Neutrophil (primary cell): ENCODE measurements around the gene BORCS5.
"Not testable (repeated sequence)": the region's sequence is repeated elsewhere in the genome, so short reads cannot be mapped to it uniquely, and the experiment has no call there.

Experiments used
- H3K27ac ChIP-seq: fragments of 200-600 bp; sonication (generic); 2 replicates; pipeline ENCODE4 v1.5.1; 2016; ENCODE audit warnings: mild to moderate bottlenecking, moderate library complexity
- H3K27me3 ChIP-seq: fragments of 200-600 bp; sonication (generic); 2 replicates; pipeline ENCODE4 v1.6.0; 2016; ENCODE audit warnings: mild to moderate bottlenecking
- H3K36me3 ChIP-seq: fragments of 200-600 bp; sonication (generic); 2 replicates; pipeline ENCODE4 v1.5.1; 2017
- H3K4me1 ChIP-seq, 2 experiments: fragments of 200-600 bp in 1 of 2; sonication (generic) in 1 of 2; 1 replicate in 1 of 2; 2 replicates in 1 of 2; pipeline versions ENCODE4 v1.5.1 to v1.6.1; 2013 to 2016; ENCODE audit warnings: low read depth in 1 of 2, low read length in 1 of 2, mild to moderate bottlenecking in 1 of 2, moderate library complexity in 1 of 2; ENCODE audit not compliant: control insufficient read depth in 1 of 2, insufficient read depth in 1 of 2
- H3K4me3 ChIP-seq, 2 experiments: fragments of 200-600 bp in 1 of 2; sonication (generic) in 1 of 2; 1 replicate in 1 of 2; 2 replicates in 1 of 2; pipeline ENCODE4 v1.5.1; 2013 to 2016; ENCODE audit warnings: low read depth in 1 of 2, low read length in 1 of 2, mild to moderate bottlenecking in 1 of 2, moderate library complexity in 1 of 2
- H3K9me3 ChIP-seq: fragments of 200-600 bp; sonication (generic); 2 replicates; pipeline ENCODE4 v1.5.1; 2016
- CTCF ChIP-seq: fragments of 200-600 bp; sonication (generic); IDR thresholded peaks from 2 replicates; pipeline ENCODE4 v1.5.1; 2016; ENCODE audit warnings: antibody characterized with exemption

BORCS5 gene

GRCh38 chr12:12356896-12357718 is at the start of gene BORCS5:
TSS of gene BORCS5 (plus strand) at chr12:12357078. CDS start at chr12:12357452, 374 bp downstream.
- Histone ChIP-seq H3K27ac (peak within 1 kb of the TSS; percentile 96), H3K9me3 (no peaks in the 10 kb centered on the region), H3K36me3 (no peaks in the 10 kb centered on the region), H3K4me3 (peak within 1 kb of the TSS; percentile 65 to 86), H3K4me1 (peaks cover 49 to 53% of the 10 kb centered on the region in 2 experiments), H3K27me3 (no peaks in the 10 kb centered on the region)
- no peak for TF ChIP-seq CTCF

DNA sequence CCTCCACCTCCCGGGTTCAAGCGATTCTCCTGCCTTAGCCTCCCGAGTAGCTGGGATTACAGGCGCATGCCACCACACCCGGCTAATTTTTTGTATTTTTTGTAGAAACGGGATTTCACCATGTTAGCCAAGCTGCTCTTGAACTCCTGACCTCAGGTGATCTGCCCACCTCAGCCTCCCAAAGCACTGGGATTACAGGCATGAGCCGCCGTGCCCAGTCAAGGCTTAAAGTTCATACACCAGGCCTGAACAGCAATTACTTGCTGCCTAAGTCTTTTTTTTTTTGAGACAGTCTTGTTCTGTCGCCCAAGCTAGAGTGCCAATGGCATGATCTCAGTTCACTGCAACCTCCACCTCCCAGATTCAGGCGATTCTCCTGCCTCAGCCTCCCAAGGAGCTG is 46.2 kb upstream of the BORCS5 start:
- H3K9me3 ChIP-seq, H3K4me1 ChIP-seq, H3K27ac ChIP-seq, H3K36me3 ChIP-seq, H3K4me3 ChIP-seq, H3K27me3 ChIP-seq: not testable (repeated sequence)

DNA sequence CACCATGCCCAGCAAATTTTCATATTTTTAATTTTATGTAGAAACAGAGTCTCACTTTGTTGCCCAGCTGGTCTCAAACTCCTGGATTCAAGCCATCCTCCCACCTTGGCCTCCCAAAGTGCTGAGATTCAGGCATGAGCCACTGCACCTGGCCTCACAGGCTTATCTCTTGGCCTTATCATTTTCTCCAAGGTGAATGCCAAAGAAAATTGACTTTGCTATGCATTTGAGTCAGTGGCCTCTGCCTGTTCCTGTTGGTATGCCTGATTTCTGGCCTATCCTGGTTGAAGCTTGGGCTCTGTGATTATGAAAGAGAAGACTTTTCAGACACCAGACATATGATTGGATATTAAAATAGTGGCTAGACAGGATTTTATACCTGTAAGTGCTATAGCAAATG is 41.0 kb upstream of the BORCS5 start:
- no peaks in the 10 kb centered on the region for H3K9me3 ChIP-seq
- no peak for TF ChIP-seq CTCF
- no peaks in the 10 kb centered on the region for H3K4me1 ChIP-seq
- no peak overlapping the region for H3K27ac ChIP-seq
- no peak overlapping the region for H3K4me3 ChIP-seq
- no peaks in the 10 kb centered on the region for H3K27me3 ChIP-seq
- peaks cover 4% of the 10 kb centered on the region for H3K36me3 ChIP-seq

- H3K36me3 ChIP-seq = peaks cover 5% of the 10 kb centered on the region
- H3K27ac ChIP-seq = no peak overlapping the region
- no peak for TF ChIP-seq CTCF
- no peaks in the 10 kb centered on the region for H3K4me1 ChIP-seq
- H3K9me3 ChIP-seq = no peaks in the 10 kb centered on the region
- no peak overlapping the region for H3K4me3 ChIP-seq
- H3K27me3 ChIP-seq = no peaks in the 10 kb centered on the region
Observed at GRCh38 chr12:12319451-12320183, 37.3 kb upstream of the BORCS5 start.

DNA sequence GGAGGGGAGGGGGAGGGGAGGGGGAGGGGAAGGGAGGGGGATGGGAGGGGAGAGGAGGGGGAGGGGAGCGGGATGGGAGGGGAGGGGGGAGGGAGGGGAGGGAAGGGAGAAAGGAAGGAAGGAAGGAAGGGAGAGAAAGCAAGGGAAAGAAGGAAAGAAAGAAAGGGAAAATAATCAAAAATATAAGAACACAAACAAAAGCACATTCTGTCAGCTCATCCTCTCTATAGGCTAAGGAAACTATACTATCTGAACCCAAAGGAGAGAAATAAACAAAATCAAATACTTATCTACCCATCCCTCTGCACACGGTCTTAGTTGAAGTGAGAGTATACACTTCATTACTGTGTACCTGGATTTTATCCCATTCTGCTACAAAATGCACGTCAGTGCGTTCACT is 33.8 kb upstream of the BORCS5 start:
- Histone ChIP-seq H3K4me1 (peaks cover 12 to 13% of the 10 kb centered on the region in 2 experiments), H3K9me3 (no peaks in the 10 kb centered on the region), H3K4me3 (no peak overlapping the region), H3K27me3 (no peaks in the 10 kb centered on the region), H3K36me3 (peaks cover 5% of the 10 kb centered on the region), H3K27ac (no peak overlapping the region)
- TF ChIP-seq CTCF = no peak

GRCh38 chr12:12323591-12323990 is 33.3 kb upstream of the BORCS5 start:
- no peak overlapping the region for H3K27ac ChIP-seq
- no peaks in the 10 kb centered on the region for H3K27me3 ChIP-seq
- H3K4me3 ChIP-seq = no peak overlapping the region
- H3K9me3 ChIP-seq = no peaks in the 10 kb centered on the region
- H3K4me1 ChIP-seq = peaks cover 15 to 16% of the 10 kb centered on the region in 2 experiments
- TF ChIP-seq CTCF = no peak
- H3K36me3 ChIP-seq = peaks cover 5% of the 10 kb centered on the region
